Activated CD4-positive, alpha-beta T cell treated with anti-CD3 and anti-CD28 coated beads, Interleukin-2, amount 50 U/mL, for 16 hours (primary cell): ENCODE data around the gene CEP76.
A peak's percentile ranks its signal among the peaks of the same experiment; 100 is the strongest.

Experiments used
- DNase-seq: peaks from one replicate; pipeline ENCODE4 v3.0.0-alpha.2; 2020

The CEP76 gene, protein sequence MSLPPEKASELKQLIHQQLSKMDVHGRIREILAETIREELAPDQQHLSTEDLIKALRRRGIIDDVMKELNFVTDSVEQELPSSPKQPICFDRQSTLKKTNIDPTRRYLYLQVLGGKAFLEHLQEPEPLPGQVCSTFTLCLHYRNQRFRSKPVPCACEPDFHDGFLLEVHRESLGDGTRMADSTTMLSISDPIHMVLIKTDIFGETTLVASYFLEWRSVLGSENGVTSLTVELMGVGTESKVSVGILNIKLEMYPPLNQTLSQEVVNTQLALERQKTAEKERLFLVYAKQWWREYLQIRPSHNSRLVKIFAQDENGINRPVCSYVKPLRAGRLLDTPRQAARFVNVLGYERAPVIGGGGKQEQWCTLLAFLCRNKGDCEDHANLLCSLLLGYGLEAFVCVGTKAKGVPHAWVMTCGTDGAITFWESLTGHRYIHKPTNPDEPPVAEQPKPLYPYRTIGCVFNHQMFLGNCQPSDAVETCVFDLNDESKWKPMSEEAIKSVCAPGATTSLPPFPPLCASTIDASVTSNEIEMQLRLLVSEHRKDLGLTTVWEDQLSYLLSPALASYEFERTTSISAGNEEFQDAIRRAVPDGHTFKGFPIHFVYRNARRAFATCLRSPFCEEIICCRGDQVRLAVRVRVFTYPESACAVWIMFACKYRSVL

DNA sequence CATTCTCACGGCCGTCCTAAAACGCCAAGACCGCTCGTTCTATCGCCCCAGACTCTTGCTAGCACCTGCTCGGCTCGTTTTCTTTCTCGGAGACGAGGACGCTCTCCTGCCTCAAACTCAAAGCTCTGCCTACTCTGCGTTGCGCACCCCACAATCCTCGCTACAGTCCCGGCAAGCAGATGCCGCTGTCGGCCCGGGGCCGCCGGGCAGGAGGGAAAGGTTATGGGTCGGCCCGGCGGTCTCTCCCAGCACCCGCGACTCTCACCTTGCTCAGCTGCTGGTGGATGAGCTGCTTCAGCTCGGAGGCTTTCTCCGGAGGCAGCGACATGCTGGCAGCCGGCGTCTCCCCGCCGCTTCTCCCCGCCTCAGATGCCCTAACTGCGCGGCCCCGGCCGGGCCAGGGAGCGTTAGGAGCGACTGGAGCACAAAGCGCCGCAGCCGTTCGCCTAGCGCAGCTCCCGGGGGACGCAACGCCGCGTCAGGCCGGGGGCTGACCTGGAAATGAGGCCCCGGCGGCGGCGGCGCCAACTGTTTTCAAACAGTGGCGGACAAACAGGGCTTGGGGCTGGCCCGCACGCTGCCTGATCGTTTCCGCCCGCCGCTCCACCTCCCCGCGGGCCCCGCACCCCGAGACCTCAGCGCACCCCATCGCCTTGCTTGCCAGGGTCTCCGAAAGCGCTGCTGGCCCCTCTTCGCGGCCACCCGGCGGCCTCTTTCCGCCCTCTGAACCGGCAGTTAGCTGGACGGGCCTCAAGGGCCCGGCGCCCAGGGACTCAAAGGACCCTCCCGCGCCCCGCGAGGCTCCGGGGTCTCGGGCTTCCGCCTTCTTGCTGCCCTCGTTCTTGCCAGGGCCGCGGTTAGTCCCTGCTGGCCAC lies at the start of gene CEP76, which contains the start of gene PSMG2:
Gene CEP76, minus strand, starts transcription at position 503 of the 875 bp plus-strand sequence. Its CDS starts 175 bp downstream, at position 328.
Gene PSMG2, plus strand, starts transcription at position 822 of the 875 bp plus-strand sequence. CDS start 66 bp downstream, outside the sequence.
- DNase-seq = peak; percentile 89

DNA sequence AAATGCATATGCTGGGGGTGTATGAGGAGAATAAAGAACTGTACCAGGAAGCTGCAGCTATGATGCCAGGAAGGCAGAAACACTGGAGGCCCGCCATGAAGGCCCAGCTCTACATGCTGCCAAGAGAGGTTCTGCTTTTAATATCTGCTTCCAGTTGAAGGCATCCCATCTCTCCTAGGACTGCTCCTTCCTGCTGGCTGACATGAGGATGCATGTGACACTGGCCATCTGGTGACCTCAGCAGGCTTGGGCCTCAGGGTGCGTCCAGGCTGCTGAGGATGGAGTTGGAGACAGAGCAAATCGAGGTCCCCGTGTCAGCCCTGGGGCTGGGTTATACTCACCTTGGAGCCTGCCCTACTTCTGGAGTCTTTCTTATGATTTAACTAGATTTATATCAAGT lies 49.4 kb upstream of the CEP76 start:
- no peak for DNase-seq

DNA sequence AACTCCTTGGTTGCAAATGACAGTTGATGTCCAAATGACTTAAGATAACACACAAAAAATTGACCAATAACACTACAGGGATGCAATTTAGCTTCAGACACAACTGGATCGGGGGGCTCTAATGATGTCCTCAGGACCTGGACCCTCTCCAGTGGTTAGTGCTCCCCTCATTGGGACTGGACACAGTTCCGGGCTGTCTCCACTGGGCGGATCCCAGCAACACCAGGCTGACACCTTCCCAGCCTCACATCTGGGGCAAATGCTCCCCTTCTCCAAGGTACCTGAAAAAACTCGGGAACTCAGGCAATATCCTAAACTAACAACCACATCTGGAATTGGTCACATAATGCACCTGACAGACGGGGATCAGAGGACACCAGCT lies 49.0 kb upstream of the CEP76 start:
- DNase-seq = no peak

DNA sequence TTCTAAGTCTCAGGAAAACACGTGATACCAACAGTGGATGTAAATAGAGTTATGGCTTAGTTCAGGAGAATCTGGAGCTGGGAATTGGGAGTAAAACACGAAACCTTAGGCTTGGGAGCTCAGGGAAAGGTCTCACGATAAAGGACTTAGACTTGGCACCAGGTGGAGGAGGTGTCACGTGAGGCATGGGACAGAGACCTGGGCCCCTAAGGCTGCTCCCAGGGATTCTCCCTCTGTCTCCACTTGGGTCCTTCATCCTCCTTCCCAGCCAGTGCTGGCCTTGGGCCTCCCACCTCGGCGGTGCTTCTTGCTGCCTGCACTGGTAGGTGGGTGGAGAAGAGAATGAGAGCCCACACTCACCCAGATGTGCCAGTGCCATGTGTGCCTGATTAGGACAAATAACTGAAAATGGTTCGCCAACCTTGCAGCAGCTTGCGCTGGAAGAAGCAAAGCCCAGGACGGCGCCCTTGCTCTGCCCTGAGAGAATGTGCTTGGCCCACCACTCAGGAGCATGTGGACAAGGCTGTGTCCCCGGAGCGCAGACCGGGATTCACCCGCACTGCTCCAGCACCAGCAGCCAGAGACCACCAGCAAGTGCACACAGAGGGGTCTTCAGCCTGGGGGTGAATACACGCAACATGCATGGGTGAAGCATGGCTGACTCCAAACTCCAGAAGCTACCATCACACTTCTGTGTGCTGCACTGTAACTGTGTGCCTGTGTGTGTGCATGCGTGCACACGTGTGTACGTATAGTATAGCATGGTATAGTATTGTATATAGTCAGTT lies 48.4 kb upstream of the CEP76 start:
- DNase-seq = no peak

DNA sequence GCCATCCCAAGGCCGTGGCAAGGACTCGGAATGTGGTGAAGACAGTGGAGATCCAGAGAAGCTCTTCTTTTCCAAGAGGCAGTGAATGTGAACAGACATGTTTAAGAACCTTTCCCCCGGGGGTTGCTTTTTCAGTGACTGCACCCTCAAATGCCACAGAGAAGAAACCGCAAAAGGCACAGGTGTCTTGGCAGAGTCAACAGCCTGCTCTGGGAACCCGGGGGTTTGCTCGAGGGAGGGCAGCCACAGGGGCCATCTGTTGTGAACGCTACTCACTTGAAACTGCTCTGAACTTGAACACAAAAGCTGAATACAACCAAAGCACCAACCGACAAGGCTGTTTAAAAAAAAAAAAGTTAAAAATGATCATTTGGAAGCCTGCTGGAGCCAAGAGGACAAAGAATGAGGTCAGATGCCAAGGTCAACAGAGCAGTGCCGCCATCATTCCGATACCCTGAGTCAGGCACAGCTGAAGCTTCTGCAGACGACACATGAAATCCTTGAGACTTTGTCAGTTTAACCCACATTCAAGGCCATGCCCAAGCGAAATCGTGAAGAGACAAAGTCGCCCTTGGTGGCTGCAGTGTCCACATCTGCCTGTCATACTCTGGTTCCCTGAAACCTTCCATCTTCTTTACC lies 47.7 kb upstream of the CEP76 start:
- DNase-seq = peak; percentile 21

DNA sequence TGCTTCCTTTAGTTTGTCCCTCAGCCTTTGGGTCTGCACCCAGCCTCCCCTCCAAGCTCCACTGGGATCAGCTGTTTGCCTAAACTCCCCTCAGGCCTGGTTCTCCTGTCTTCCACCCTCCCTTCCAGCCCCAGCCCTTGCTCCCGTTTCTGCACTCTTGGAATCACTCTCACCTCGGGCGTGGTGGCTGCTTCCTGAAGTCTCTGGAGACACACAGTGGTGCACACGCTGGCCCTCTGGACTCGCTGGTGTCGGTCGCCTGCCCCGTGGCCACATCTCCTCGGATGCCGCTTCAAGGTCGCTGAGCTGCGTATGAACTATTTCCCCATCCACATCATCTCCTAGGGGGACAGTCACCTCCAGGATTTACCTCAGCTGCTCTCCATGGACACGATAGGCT lies 46.6 kb upstream of the CEP76 start:
- no peak for DNase-seq

DNA sequence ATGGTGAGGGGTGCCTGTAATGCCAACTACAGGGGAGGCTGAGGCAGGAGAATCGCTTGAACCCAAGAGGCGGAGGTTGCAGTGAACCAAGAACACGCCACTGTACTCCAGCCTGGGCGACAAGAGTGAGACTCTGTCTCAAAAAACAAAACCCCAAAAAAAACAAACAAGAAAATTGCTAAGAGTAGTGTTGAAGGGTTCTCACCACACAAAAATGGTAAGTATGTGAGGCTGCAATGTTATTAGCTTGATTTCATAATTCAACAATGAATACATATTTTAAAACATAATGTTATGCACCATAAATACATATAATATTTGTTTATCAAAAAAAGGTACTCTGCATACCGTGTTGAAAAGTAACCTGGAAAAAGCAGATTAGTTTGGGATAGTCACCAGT lies 46.1 kb upstream of the CEP76 start:
- DNase-seq = no peak

DNA sequence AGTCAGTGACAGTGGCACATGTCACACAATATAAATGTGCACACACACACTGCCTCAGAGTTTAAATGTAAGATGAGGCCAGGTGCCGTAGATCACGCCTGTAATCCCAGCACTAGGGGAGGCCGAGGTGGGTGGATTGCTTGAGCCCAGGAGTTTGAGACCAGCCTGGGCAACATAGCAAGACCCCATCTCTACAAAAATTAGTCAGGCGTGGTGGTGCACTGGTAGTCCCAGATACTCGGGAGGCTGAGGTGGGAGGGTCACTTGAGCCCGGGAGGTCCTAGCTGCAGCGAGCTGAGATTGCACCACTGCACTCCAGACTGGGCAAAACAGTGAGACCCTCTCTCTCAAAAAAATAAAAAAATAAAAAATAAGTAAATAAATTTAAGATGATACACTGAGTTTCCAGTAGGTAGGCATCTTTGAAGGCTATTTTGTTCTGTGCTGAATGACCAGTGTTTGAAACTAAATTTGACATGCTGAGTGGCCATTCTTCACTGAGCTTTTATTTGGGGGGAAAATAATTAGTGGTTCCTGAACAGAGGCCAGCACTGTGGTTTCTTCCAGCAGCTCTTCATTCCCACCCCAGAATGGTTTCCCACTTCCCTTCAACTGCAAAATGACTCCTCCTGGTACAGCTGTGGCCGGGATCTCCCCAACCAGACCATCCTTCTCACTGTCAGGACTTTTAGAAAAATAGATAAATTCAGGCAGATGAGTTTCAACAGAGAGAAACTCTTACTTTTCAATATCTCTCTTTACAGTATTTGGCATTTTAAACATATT lies 45.2 kb upstream of the CEP76 start:
- no peak for DNase-seq

DNA sequence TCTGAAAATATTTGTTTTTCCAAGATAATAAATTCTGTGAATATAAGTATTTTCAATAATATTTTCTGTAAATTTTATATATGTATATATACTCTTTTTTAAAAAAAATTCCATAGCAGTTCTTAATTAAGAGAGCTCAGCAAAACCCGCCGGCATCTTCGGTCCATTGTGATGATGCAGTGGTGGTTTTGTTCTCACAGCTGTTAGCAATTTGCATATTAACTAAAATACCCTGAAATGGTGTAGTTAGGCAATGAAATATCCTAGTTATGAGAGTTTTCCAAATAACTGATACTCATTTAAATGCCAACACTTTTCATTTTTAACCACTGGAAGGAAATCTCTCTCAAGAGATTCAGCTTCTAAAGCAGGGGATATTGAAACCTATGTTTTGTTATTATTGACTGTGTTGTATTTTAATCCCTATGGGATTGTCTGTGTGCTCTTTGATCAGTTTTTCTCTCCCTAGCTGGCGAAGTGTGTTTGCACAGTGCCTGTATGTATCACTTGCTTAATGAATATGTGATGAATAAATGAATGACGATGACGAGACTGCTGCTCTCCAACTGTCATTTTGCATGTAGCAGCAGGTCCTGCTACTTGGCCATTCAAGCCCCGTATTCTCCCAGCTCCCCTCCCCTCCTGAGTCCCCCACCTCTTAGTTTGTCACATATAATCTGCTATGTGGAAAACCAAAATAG lies 42.7 kb upstream of the CEP76 start:
- no peak for DNase-seq

DNA sequence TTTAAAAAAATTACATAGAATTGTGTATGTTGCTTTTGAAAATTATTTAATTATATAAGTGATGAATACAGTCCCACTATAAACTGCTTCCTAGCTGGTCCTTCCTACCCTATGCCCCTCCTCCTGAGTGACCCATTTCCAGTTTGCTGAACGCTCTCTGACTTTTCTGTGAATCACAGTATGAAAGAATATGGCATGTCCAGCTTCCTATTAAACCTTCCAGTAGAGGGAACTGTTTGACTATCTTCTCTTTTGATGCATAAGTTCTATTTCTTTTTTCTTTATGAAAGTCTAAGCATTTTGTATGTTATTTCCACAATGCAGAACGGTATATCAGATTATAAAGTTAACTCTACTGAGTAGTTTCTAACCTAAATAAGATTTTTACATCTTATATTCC lies 41.6 kb upstream of the CEP76 start:
- peak; percentile 46 for DNase-seq

DNA sequence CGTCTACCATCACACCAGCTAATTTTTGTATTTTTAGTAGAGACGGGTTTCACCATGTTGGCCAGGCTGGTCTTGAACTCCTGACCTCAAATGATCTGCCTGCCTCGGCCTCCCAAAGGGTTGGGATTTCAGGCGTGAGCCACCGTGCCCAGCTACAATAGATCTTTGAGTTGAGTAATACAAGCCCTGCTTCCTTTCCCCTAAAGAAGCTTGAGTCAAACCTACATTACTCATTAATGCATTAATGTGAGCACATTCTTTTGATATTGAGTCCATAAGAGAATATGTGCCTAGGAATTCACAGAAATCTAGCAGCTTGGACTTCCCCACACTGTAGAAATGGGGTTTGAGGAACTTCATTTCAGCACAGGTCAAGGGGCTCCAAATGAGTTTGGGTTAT lies 39.9 kb upstream of the CEP76 start:
- DNase-seq = no peak

DNA sequence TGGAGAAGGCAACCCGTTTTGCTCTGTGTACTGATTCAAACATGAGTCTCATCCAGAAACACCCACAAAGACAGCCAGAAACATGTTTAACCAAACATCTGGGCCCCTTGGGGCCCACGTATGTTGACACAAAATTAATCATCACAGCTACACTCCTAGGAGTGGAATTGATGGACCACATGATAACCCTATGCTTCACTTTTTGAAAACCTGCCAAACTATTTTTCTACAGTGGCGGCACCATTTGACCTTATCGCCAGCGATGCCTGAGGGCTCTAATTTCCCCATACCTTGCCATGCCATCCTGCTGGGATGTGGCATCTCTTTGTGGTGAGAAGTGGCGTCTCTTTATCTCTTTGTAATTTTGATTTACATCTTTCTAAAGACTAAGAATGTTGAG lies 38.8 kb upstream of the CEP76 start:
- no peak for DNase-seq

DNA sequence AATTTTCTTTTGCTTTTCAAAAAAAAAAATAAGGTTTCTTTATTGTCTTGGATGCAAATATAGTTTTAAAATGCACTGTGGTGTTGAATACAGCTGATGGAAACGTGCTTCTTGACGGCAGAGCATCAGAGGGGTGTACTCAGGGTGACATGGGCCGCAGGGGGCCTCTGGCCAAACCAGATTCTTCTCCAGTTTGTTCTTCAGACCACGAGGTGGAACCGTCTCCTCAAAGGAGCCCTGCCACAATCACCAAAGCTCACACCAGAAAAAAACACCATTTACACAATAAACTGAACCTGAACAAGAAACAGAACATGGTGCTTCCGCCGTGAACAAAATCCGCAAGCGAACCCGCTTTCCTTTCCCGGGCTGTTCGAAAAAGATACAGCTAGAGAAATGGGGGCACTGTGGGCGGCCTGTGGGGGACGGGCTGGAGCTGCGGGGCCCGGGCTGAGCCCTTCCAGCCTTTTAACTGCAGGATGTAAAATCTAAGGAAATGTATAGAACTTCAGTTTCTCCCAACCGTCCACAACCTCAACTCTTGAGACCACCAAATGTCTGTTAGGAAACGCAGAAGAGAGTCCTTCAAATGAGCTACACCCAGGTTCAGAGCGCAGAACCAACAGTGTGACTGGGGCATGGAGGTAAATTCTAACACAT lies 34.9 kb upstream of the CEP76 start:
- DNase-seq = no peak

DNA sequence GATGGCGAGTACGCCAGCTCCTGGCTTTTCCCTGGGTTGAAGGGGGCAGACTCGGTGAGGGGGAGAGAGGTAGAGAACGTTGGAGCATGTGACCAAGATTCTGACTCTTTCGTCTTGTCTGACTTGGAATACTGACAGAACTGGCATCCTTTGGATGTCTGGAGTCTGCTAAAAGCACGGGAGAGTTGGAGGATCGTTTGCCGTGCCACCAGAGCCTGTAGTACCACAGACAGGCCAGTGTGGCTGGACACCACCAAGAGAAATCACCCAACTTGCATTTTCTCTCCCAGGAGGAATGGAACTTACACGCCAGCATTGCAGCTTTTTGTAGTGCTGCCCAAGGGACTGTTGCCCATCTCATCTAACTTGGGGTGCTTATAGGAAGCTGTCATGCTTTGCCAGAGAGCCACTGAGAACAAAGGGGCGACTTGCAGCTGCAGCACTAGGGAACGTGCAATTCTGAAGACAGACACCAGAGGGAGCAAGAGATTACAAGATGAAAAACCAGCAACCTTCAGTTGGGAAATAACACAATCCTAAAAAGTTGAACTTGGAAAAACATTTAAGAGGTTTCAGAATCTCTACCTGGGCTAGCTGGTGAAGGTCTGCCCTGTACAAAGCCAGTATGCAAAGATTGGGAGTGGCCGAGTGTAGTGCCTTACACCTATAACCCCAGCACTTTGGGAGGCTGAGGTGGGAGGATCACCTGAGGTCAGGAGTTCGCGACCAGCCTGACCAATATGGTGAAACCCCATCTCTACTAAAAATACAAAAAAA lies 24.4 kb upstream of the CEP76 start:
- DNase-seq = peak; percentile 70

DNA sequence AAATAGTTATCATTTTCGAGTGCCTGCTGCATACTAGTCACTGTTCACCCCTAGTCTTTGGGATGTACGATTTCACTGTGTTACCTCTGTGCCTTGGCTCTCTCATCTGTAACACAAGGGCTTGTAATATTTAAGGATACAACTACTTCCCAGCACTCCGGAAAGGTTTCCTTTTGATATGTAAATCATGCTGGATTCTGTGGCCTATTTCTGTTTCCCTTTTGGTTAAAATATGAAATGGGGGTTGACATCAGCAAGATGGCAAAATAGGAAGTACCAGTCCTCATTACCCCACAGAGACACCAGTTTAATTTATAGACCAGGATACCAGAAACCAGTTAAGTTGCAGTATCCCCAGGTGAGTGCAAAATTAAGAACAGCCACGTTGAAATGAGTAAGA lies 23.8 kb upstream of the CEP76 start:
- DNase-seq = no peak

DNA sequence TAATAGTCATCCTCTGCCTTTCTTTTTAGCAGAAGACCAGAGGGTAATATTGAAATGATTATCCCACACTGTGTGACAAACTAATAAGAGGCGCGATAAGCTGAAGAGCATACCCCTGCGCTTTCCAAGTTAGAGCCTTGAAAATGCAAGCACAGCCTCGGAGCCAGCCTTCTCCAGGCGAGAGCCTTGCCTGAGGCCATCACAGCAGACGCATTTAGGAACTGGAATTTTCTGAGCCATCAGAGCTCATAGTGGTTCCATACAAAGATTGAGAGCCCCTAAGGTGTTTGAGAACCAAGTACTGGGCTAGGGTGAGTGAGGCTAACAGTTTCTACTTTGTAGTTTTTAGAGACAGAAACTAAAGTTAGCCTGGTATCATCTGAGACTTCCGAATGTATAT lies 20.2 kb upstream of the CEP76 start:
- no peak for DNase-seq

DNA sequence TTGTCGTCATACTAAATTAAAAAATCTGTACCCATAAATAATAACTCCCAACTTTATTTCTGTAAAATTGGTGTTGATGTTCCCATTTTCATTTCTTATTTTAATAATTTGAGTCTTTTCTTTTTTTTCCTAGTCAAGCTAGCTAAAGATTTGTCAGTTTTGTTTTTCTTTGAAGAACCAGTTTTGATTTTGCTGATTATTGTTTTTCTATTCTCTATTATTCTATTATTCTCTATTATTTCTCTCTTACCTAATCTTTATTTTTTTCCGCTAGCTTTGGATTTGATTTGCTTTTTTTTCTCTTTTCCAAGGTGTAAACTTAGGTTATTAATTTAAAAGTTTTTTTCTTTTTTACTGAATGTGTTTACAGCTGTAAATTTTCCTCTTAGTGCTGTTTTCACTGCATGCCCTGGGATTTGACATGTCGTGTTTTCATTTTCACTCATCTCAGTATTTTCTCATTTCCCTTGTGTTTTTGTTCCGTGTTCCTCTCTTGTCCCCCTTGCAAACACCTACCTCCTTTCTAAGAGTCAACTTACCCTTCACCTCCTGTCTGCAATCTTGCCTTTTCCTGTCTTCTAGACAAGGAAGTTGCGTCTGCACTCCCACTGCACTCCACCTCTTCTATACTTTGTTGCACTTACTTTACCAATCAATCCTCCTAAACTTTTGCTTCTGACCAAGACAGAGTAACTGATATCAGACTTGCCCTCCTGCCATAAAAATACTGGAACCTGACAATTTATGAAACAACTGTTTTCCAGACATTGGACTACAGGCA lies 19.2 kb upstream of the CEP76 start:
- DNase-seq = peak; percentile 35

DNA sequence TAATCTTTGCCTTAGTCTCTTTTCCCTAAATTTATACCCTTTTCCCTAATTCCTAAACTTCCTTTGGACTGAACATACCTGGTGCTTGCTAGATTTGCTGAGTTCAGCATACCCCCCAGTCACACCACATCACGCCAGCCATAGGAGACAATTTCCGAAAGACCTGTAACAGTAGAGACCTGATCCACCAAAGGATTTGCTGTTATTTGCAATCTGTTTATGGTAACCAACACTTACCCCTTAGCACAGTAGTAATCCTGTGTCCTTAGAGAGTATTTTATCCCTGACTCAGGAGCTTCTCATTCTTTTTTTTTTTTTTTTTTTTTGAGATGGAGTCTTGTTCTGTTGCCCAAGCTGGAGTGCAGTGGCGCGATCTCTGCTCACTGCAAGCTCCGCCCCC lies 8.9 kb upstream of the CEP76 start:
- DNase-seq = no peak
